Measurements from ENCODE around the gene ZMIZ1. TPM values are rescaled to one million over a fixed set of nuclear protein-coding genes. Genes with fewer than 3 reads are reported as not detected.

Gene ZMIZ1
- total RNA-seq (2014; rRNA removed; shearing (Covaris generic)): 25.6 and 28.4 TPM in 2 replicates

GRCh38 chr10:79068562-79069324 is at the start of gene ZMIZ1:
ZMIZ1 (plus strand) TSS chr10:79068966; CDS start chr10:79201633, 132,667 bp downstream.

GRCh38 chr10:79347226-79347893 is 278.6 kb downstream of the ZMIZ1 start, which contains the start of gene PPIF:
PPIF (plus strand) TSS chr10:79347469; CDS start chr10:79347549, 80 bp downstream.

